Stimulated activated CD8-positive, alpha-beta memory T cell treated with anti-CD3 and anti-CD28 coated beads, Interleukin-4, amount 100 ng/mL, for 48 hours (primary cell): Measurements from ENCODE around the gene FAM43A.

Source experiments
- DNase-seq: peaks from one replicate; pipeline ENCODE4 v3.0.0-alpha.2; 2020

The FAM43A gene

DNA sequence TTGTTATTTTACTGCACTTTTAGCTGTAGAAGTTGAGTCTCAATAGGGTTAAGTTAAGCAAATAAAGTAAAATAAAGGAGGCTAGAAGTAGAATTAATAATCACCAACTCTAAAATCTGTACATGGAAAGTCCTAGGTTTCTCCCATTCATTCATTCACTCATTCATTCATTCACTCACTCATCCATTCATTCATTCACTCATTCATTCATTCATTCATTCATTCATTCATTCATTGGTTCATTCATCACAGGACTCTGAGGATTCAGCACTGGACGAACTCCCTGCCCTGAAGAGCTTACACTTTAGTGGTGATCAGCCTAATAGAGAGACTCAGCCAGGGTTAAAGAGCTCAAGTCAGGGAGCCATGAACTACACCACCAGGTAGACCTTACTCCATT lies 9.2 kb upstream of the FAM43A start:
- no peak for DNase-seq

DNA sequence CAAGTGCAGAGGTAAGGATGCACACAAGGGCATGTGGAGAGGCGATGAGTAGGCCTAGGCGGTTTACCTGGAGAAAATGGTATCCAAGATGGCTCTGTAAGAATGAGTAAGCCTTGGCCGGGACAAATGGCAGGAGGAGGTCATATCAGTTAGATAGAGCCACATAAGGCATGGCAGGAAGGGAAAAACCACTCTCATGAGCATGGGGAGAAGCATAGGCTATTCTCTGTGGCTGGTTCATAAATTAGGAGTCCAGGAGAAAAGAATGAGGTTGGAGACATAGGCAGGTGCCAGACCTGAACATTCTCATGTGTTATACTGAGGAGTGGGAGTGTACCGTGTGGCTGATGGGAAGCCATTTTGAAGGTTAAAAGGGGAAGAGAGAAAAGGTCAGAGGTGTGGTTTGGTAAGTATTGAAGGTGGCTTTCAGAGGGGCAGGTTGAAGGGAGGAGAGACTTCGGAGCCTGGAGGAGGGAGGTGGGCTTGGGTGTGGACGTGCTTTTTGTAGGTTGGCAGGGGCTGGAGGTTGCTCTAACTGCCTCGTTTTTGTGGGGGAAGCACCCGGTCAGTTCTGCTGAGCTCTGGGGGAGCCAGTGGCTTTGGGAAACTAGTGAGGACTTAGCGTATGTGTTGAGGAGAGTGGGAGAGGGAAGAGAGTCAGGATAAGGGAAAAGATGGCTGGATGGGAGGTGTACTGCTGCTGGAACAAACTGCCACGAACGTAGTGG lies 4.6 kb upstream of the FAM43A start:
- DNase-seq, result no peak

DNA sequence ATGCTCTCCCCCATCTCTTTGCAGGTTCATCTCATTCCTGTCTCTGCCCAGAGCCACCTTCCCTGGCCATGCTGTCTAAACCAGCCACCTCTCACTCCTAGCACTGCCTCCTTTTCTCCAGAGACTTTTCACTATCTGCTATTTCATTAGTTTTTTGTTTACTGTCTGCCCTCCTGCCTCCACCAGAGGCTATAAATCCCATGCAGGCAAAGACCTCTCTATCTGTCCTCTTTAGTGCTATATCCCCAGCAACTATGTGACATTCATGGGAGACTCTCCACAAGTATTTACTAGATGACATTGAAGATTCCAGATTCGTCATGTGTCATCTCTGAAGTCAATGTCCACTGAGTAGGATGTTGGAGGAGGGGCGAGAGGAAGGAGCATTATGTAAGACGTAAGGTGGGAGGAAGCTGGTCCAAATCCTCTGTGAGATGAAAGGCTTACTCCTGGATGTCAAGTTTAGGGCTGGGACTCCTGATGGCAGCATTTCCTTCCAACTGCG lies 3.4 kb upstream of the FAM43A start:
- DNase-seq, result no peak

DNA sequence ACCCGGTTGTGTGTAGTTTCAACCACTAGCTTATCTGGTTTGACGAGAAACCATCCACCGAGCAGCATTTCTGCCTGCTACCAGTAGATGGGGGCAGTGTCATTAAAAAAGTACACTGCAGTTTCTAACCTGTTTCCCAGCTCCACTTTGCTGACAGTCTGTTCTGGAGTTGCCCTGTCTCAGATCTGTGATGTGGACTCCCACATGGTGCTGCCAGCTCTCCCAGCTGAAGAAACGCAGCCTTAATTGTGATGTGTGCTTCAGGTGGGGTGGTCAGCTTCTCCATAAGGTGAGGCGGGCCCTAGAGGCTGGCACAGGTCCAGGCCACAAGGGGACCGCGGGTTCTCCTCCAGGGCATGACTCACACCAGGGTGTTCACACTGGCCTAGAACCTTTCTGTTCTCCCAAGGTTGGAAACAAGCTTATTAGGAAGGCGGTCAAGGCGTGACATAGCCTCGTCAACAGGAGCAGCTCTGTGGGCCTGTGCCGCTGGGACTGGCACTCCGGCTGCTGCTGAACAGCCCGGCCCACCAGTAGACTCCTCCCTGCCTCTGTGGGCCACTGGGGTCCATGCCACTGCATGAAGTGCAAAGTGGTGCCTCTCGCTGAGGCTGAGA lies 2.9 kb upstream of the FAM43A start:
- peak; percentile 77 for DNase-seq

DNA sequence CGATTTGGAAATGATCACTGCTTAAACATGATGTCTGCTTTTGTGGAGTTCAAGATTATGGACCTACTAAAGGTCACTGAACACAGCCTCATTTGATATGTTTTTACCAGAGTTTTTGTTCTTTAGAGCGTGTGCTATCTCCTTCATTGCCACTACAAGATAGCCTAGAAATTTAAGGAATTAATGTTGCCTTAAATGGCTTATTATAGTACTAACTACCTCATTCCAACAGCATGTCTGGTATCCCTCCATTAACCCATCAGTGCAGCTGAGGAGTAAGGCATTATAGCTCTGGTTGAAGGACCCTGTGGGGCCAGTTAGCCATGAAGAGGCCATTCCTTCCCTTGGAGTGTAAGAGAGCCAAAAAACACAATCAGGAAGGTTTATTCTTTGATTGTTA lies 2.3 kb upstream of the FAM43A start:
- DNase-seq, result no peak

DNA sequence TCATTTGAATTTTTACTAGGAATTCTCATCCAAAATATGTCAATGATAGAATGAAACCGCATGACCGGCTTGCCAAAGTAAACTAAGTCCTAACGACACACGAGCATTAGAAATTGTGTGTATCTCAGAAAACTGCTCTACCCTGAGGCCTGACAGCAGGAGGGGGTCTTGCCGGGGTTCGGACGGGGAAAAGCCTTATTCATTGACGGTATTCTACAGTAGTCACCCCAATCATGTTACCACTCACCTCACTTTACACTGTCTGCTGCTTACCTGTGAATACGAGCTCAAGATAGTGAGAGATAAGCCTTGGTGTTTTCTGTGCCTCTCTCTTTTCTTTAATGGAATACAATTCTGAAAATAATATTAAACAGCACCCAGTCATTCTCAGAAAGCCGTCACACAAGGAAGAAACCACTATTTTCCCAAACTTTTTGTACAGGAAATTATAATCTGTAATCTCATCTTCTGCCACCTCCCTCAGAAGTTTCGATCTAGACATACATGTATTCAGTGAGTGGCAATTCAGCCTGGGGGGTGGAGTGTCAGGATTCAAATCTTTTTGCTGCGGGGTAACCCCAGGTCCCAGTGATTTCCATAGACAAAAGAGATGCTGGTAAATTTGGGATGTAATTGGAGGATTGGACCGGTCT lies 492 bp upstream of the FAM43A start:
- DNase-seq, result no peak

DNA sequence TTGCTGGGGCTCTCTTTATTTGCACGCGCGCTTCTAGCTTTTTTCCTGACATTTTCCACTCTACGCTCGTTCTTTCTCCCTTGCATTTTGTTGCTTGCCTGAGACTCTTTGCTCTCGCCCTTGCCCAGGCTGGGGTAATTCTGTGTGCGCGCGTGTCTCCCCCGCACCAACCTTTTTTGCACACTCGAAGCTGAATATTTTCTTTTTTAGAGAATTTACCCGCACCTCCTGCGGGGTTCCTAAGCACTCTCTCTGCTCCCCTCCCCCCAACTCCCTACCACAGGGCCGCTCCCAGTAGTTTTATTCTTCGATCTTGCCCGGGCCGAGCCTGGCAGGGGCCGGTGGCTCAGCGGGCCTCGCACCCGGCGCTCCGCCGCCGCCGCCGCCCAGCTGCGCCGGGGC lies 732 bp downstream of the FAM43A start:
- no peak for DNase-seq

DNA sequence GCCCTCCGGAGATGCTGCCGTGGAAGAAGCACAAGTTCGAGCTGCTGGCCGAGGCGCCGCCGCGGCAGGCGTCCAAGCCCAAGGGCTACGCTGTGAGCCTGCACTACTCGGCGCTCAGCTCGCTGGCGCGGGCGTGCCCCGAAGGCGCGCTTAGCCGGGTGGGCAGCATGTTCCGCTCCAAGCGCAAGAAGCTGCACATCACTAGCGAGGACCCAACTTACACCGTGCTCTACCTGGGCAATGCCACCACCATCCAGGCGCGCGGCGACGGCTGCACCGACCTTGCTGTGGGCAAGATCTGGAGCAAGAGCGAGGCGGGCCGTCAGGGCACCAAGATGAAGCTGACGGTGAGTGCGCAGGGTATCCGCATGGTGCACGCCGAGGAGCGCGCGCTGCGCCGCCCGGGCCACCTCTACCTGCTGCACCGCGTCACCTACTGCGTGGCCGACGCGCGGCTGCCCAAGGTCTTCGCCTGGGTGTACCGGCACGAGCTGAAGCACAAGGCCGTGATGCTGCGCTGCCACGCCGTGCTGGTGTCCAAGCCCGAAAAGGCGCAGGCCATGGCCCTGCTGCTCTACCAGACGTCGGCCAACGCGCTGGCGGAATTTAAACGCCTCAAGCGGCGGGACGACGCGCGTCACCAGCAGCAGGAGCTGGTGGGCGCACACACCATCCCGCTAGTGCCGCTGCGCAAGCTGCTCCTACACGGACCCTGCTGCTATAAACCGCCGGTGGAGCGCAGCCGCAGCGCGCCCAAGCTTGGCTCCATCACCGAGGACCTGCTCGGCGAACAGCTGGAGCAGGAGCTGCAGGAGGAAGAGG lies 1.3 kb downstream of the FAM43A start:
- peak; percentile 53 for DNase-seq

DNA sequence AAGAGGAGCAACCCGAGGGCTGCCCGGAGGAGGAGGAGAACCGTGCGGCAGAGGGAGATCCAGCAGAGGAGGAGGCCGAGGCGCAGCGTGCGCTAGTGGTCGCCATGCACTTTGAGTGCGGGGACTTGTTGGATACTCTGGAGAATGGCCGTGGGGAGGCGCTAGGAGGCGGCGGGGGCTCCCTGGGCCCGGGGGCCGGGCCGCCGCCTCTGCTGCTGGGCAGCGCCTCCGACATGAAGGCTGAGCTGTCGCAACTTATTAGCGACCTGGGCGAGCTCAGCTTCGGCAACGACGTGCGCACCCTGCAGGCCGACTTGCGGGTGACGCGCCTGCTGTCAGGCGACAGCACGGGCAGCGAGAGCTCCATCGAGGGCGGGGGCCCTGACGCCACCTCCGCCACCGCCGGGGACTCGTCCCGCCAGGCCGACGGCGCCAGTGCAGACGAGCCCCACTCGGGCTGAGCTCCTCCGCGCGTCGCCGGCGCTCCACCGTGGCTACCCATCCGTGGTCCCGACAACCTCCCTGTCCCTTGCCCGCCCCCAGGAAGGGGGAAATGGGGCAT lies 2.0 kb downstream of the FAM43A start:
- DNase-seq, result peak; percentile 86

DNA sequence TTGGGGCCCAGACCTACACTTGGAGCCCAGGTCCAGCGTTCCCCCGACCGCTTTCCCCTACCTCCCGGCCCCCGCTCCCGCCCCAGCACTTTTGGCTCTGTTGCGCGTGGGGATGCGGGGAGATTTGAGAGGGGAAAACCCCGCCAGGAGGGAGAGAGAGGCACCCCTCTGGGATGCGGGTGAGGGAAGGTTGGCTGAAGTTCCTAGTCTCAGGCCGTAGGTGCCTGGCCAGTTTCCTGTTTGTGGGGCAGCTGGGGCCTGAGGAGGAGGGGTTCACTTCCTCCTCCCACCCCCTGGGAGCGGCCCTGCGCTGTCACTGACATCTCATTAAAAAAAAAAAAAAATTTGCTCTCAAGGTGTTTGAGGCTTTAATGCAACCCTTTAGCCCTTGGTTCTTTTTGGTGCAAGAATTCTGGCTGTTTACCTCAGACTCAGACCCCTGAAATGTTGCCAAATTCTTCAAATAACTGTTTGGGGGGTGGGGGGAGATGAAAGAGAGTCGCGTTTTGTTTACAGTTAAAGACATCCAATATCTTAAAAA lies 2.6 kb downstream of the FAM43A start:
- DNase-seq, result peak; percentile 46

DNA sequence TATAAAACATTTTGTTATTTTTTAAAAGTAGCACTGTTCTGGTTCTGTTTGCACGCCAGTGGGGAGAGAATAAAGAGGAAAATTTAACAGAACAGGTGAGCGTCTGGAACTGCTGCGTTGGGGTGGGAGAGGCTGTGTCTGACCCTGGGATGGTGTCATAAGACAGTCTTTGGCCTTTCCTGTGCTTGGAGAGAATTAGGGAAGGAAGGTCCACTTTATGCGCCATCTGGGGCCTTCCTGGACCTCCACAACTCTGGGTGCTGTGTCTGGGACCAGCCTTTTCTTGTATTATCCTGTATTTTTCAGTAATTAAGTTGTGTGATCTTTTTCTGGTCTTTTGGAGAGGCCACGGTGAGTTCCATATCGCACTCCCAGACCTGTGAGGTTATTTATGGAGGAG lies 3.3 kb downstream of the FAM43A start:
- DNase-seq, result no peak

DNA sequence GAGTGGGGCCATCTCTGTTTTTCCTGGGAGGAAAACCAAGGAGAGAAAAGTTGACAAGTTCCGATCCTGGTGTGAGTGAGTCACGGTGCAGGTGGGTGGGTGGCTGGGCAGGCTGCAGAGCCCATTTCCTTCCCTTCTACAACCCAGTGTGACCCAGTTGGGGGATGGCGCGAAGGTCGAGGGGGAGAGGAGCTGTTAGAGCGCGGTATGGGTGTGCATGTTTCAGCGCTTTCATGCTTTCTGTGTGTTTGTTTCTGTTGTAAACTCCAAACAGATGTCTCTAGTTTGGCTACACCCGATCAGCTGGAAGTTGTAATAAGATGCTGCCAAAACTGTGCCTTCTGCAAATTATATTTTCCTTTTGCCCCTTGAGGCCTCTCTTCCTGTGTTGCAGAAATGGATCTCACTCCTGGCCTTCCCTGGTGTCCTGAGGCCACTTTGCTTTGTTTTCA lies 3.8 kb downstream of the FAM43A start:
- peak; percentile 44 for DNase-seq

DNA sequence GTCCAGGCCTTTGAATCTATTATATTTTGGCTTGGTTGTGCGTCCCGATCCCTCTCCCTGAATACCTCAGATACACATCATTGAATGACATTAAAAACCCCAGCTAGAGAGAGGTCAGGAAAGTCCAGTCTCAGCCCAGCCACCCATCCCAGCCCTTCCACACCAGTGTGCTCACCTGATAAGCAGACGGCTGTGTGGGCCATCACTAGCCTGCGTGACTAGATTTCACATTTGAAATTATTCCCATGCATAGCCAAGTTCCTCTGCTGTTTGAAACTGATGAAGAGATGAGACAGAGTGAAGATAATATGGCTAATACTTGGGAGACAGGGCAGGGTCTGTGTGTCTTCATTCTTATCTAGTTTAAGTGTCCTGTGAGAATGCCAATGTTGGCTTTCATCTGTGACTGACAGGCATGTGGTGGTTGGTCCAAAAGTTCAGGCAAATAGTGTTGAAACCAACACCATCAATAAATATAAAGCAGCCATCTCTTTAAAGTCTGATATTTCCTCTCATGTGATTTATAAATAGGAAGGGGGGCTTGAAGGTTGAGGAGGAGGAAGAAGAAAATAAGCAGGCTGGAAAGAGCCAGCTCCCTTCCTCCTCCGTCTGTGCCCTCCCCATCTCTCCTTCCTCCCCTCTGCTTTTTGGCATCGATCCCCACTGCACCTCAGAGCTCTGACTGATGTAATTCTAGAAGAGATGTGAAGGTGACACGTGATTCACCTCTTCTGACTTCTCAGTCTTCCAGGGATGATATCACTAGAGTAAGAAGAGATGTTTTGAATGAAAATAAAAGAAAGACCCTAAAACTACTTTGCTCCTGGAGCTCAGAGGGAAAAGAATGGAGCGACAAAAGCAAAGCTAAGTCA lies 5.1 kb downstream of the FAM43A start:
- DNase-seq, result no peak

DNA sequence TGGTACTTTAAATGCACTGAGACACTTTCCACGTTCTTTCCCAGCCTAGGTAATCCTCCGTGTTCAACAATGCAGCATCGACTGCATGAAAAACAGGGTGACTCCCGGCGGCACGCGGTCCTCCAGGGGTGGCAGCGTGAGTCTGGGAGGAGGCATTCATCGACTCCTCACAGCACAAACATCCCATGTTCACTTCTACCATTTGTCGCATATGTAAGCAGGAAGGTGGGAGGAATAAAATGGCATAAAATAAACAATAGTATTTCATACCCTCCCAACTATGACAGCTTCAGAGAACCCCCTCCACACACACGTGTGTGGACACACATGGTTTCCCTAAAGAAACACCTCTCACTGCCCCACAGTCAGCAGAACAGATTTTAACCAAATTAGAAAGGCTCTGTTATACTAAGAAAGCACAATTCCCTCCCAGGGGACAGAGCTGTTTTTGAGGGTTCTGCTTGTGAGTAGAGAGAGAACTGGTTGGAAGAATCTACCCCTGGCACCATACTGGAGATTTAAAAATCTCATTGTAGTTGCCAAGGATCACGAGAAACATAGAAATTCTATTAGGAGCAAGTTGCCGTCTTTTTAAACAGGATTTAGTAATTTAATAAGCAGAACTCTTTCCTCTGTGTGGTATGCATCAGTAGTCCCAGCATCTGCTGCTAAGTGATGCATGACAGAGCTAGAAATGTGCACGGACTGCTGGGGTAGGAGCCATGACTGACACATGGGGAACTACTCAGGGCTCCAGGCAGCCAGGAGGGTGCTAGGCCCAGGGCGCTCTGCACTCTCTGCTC lies 6.0 kb downstream of the FAM43A start:
- DNase-seq, result no peak

DNA sequence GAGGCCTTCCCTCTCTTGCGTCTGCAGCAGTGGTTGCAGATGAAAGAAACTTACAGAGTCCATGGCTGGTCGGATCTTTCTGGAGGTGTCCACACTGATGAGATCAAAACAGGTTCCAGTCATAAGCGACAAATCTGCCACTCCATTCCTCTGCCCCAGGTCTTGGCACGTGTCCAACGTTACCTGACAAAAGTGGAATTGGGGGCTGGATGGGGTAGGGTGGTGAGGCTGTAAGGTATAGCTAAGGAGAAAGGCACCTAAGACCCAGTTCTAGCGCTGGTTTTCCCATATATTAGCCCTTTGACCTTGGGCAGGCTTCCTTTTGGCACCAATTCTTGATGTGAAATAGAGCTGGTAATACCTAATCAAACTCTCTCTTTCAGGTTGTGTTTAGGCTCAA lies 11.0 kb downstream of the FAM43A start:
- no peak for DNase-seq

DNA sequence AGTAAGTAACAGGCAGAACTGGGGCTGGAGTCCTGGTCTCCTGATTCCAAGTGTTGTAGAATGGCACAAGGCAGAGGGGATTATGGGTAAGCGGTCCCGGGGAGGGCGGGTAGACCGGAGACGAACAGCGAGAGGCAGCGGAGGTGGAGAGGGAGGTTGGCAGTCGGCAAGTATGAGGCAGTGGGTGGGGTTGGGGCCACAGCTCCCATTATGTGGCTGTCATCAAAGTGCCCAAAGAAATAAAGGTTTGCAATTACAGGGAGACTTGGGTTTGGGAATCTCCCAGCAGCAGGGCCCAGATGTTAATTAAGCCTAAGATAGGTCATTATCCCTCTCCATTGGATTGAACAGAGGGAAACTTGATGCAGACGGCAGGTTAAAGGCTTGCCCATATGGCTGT lies 16.9 kb downstream of the FAM43A start:
- no peak for DNase-seq

DNA sequence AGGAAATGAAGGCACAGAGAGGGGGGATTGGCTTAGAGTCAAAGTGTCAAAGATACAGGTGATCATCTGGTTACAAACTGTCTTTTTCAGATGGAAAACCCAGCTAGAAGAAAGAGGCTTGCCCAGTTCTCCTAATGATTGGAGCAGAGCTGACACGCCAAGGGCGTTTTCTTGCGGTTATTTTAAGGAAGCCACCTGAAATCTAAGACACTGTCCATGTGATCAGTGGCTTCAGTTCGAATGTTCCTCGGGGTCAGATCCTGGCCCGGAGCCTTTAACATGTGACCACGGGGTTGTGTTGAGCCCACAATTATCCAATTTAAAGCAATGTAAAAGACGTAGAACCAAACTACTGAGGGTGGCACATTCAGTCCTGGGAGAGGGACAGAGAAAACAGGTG lies 19.5 kb downstream of the FAM43A start:
- no peak for DNase-seq

DNA sequence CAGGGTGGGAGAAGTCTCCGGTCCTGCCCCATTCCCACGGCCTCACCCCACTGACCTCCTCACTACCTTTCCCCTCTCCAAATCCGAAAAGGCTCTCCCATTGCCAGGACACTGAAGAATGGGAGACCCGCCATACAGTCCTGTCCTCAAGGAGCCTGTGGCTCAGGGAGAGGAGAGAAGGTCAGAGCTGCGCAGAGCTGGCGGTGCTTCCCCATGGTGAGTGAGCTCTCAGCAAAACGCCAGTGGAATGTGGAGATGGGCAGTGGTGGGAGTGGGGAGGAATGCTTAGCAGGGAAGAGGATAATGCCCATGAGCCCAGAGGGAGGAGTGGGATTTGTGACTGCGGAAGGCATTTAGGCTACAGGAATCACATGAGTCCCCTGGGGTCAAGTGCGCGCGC lies 20.1 kb downstream of the FAM43A start:
- no peak for DNase-seq

DNA sequence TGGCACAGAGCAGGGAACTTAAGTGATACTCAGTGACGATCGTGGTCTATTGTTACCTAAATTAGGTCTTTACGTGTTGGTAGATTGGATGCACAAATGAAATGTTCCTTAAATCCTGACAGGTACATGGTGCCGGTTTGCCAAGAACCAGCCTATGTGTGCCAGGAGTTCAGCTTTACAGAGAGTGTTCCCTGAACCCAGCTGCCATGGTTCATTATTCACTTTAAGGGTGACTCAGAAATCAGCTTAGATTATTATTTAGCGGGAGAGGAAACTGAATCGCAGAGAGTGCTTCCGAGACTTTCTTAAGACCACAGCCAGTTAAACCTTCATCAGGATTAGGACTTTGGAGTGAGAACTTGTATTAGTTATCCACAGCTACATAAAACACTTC lies 21.5 kb downstream of the FAM43A start:
- DNase-seq, result no peak

DNA sequence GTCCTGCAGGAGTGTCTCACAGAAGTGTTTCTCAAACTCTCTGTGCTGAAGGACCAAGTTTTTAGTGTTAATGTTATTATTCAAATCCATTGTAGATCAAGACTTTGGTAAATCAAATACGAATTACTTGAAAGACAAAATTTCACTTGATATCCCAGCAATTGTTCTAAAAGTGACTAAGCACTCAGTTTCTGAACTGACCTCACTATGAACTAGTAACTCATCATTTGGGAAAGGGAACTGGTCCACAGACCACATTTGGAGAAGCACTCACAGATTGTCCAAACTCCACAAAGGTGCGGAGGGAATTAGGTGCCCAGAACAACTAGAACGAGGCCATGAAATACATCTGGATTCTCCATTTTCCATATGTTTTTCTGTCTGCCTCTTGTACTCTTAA lies 25.6 kb downstream of the FAM43A start:
- DNase-seq, result no peak

DNA sequence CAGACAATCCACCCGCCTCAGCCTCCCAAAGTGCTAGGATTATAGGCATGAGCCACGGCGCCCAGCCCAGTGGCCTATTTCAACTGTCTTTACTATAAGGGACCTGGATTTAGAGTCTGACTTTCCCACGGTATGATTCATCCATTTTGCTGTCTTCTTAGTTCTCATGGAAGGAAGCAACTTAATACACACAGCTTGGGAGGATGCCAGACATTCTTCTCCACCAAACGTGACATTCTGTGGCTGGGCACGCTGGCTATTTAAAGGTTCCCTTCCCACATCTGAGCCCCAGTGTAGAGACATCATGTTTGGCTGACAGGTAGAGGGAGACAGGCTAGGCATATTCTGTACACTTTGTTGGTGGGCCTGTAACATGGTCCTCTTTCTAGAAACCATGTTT lies 26.2 kb downstream of the FAM43A start:
- DNase-seq, result no peak
